ENCODE data around the gene GRK4.

DNA sequence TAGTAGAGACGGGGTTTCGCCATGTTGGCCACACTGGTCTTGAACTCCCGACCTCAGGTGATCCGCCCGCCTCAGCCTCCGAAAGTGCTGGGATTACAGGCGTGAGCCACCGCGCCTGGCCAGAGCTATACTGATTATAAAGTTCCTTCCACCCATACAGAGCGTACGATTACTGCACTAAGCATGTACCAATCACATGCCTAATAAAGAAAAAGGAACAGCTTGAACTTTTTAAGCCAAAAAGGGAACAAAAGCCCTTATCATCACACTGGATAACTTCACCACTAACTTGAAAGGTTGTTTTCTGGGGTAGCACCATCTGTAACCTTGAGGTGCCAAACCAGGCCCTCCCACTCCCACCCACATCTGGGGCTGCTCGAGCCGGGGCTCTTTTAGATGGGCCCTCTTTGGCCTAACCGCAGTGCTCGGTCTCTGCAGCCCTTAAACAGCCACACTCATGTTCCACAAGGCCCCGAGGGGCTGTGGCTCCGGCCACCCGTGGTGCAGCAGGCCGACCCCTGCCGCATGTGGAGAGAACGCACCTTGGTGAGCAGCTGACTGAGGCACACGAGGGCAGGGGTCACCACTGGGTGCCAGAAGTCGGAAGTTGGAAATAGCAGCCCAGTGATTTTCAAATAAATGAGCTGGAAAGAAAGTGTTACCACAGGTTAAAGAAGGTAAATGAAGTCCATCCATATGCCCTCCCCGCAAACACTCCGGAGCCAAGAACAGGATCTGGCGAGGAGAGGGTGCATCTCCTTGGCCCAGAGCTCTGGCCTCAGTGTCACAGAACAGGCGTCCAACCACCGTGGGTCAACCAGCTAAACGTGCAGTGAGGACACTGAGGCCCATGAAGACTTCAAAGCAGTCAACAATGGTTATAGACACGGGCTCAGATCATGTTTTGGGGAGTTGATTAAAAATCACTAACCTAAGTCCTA lies 18.5 kb upstream of the GRK4 start:
- no peak for TF ChIP-seq EZH2 (IDR thresholded peaks at IDR 0.05; ENCODE audit: insufficient read depth, low read length)
- TF ChIP-seq CTCF (IDR thresholded peaks at IDR 0.05; ENCODE audit: insufficient read depth, low read depth, low read length) = no peak
